DMS79 treated with DMSO at 0.1 percent for 48 hours (cell line): Measurements from ENCODE around the gene UTP4.
"Not testable (repeated sequence)": the region's sequence is repeated elsewhere in the genome, so short reads cannot be mapped to it uniquely, and the experiment has no call there.

Experiments
- DNase-seq: peaks from one replicate; lab custom pipeline; 2025; lab: John Stamatoyannopoulos, UW

UTP4 gene

GRCh38 chr16:69131167-69131838 lies 1.1 kb upstream of the UTP4 start:
- peak; percentile 21 for DNase-seq

GRCh38 chr16:69131839-69132423 lies 518 bp upstream of the UTP4 start:
- peak; percentile 14 for DNase-seq

- DNase-seq: no peak
Measured at GRCh38 chr16:69133373-69133954, 1.0 kb downstream of the UTP4 start.

- no peak for DNase-seq
Measured at GRCh38 chr16:69138608-69139007, 6.2 kb downstream of the UTP4 start.

GRCh38 chr16:69139464-69139863 lies 7.0 kb downstream of the UTP4 start:
- DNase-seq: not testable (repeated sequence)

GRCh38 chr16:69141014-69141413 lies 8.6 kb downstream of the UTP4 start:
- no peak for DNase-seq

GRCh38 chr16:69141936-69142335 lies 9.5 kb downstream of the UTP4 start:
- DNase-seq: no peak

- no peak for DNase-seq
Measured at GRCh38 chr16:69143116-69143515, 10.7 kb downstream of the UTP4 start.

- no peak for DNase-seq
Measured at GRCh38 chr16:69145658-69146057, 13.2 kb downstream of the UTP4 start.

- not testable (repeated sequence) for DNase-seq
Measured at GRCh38 chr16:69149621-69150020, 17.2 kb downstream of the UTP4 start.

- DNase-seq: peak; percentile 25
Measured at GRCh38 chr16:69150146-69150865, 17.9 kb downstream of the UTP4 start.

GRCh38 chr16:69157196-69157595 lies 24.7 kb downstream of the UTP4 start:
- DNase-seq: no peak

GRCh38 chr16:69160192-69160591 lies 27.7 kb downstream of the UTP4 start:
- DNase-seq: no peak

- no peak for DNase-seq
Measured at GRCh38 chr16:69165584-69165983, 33.1 kb downstream of the UTP4 start.

GRCh38 chr16:69166221-69166833 lies 33.9 kb downstream of the UTP4 start:
- no peak for DNase-seq

GRCh38 chr16:69166946-69167930 lies 34.8 kb downstream of the UTP4 start:
- no peak for DNase-seq

- no peak for DNase-seq
Measured at GRCh38 chr16:69169051-69169450, 36.6 kb downstream of the UTP4 start.

- no peak for DNase-seq
Measured at GRCh38 chr16:69169607-69170352, 37.3 kb downstream of the UTP4 start.

GRCh38 chr16:69171325-69172084 lies 39.1 kb downstream of the UTP4 start:
- no peak for DNase-seq
